GM21619 (cell line): ENCODE data around the gene LY86.
"Not testable (repeated sequence)": the region's sequence is repeated elsewhere in the genome, so short reads cannot be mapped to it uniquely, and the experiment has no call there.

Experiments
- ATAC-seq: cut with Tn5 transposase; IDR thresholded peaks from one replicate; pipeline ENCODE4 v1.9.1; 2021; ENCODE audit not compliant: unreplicated experiment

The LY86 gene

DNA sequence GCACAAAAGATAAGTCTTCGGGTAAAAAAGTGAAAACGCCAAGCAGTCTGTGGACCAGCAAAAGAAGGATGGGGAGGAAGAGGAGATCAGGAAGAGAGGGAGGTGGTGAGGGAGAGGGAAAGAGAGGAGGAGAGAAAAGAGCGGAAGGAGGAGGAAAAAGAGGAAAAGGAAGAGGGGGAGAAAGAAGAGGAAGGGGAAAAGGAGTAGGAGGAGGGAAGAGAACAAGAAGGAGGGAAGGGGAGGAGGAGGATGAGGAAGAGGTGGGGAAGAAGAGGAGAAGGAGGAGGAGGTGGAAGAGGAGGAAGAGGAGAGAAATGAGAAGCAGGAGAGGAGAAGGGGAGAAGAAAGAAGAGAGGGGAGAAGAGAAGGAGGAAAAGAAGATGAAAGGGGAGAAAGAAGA lies 6.5 kb downstream of the LY86 start:
- no peak for ATAC-seq

DNA sequence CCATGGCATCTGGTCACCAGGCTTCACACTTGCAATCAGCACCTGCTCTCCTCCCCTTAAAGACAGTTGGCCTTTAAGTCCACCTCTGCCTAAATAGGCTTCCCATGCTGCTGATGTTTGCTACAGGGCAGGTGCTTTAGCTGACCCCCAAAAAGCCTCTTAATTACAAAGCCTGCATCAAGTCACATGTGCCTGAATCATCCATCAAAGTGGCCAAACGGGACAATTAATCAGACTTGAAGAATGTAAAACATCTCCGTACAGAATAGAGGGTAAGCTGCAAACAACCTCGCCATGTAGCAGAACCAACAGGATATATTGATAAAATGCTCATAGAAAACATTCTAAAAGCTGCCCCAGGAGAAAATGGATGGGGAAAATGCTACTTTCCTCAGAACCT lies 7.4 kb downstream of the LY86 start:
- ATAC-seq = no peak

DNA sequence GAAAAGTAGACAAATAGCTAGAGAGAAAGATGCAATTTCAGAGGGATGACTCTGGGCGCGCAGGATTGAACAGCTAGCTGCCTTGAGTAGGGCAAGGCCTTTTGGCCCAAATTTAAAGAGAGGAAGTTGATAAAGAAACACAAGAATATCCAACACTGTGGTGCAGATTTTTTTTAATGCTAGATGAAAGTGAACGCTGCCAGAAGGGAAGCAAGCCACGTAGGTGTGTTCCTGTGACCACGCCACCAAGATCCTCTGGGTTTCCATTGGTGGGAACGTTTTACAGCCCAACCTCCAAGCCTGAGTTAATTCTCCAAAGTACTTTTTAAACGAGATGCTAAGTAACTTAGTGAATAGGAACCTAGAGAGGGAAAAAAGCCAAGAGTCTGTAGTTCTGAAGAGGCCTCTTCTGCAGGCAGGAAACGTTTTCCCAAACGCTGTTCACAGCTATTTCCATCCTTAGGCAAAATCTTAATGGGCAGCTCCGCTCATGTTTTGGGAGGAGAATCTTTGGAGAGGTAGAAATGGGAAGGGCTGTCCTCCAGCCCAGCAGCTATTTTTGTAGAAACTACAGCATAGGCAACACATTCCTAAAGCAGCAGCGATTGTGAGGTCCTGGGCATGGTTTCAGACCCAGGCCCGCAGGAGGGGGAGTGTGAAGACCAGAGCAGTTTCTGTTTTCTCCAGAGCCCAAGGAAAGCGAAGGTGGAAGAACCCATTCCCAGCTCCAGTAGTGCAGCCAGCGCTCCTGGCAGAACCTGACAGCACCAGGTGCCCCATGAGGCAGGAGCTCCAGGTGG lies 8.2 kb downstream of the LY86 start:
- no peak for ATAC-seq

DNA sequence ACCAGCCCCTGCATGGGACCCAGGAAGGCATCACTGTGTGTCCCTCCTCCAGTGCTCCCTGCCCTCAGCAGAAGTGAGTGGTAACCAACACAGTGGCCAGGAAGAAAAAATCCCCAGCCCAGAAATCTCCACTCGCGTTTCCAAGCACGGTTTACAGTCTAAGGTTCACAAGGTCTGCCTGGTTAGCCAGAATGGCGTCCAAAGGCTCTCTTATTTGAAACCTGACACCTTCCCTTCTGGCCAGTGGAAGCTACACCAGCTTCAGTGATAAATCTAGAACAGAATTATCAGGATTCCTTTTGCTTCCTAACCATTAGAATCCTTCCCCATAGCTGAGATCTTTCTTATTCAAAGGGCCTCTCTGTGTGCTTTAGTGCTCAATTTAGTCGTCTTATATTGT lies 9.2 kb downstream of the LY86 start:
- no peak for ATAC-seq

DNA sequence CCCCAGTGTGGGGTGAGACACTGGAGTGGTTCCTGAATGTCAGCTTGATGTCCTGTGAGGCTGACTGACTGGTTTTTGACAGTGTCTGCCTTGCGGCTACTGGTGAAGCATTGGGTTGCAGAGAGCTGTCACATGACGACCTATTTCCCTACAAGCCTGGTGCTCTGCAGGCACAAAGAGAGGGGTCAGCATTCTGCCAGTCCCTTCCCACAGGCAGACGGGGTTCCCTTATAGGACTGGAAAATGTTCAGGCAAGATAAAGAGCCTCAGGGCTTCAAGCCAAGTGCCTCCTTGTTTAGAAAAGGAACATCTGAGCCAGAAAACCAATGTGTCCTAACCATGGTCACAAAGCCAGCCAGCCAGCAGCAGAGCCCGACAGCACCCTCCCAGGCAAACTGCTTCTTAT lies 11.0 kb downstream of the LY86 start:
- no peak for ATAC-seq

DNA sequence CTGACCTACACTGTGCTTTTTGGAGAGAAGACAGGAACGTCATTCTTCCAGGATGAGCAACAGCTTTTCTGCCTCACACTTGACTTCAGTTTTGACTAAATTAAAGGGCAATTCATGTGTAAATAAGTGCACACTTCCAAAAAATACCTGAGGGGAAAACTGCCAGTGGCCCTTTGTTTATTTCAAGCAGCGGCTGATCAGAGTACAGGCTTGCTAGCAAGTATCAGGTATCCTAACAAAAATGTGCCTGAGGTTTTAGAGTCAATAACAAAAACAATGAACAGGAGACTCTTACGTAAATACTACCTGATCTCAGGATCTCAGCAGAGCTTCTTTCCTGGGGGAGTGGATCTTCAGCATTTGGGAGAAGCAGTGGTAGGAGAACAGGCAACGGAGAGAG lies 12.4 kb downstream of the LY86 start:
- no peak for ATAC-seq

DNA sequence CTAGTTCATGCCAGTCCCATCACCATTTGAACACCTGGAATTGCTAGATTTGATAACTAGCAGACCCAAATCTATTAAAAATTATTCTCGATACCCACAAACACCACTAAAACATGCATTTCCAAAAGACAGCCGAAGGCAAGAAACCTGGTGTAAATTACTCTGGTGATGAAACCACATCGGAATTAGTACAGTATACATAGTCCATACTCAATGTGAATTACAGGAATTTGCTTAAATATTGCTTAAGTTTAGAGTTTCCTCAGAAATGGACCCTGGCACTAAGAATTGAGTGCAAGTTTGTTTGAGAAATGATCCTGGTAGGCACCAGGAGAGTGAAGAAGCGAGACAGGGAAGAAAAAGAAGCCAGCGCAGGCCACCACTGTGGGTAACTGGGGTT lies 13.7 kb downstream of the LY86 start:
- no peak for ATAC-seq

DNA sequence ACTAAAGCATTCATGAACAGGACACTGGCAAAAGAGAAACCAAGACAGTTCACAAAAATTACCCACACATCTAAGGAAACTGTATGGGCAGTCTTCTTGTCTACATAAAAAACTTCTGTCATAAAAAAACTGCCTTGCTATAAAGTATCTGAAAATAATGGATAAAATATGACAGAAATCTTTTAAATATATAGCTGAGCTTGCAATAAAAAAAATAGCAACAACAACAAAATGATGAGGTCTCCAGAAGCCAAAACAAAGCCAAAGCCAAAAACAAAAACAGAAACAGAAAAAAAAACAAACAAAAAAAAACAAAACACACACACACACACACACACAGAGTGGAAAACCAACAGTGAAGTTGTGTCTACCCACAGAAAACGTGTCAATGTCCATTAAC lies 14.8 kb downstream of the LY86 start:
- ATAC-seq = no peak

DNA sequence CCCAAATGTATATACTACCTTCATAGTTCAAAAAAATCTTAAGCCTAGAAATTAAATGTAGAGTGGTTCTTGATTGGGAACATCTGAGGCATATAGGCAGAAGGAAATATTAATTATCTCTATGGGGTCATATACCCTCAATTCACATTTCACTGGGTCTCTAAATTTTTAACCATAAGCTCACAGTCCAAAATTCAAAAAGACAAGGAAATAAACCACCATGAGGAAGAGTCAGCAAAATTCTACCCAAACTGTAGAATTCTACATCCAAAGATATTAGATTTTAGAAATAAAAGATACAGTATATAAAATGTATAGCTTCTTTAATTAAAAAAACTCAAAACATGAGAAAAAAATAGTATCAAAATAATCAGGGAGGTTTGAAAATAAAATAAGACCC lies 15.5 kb downstream of the LY86 start:
- no peak for ATAC-seq

DNA sequence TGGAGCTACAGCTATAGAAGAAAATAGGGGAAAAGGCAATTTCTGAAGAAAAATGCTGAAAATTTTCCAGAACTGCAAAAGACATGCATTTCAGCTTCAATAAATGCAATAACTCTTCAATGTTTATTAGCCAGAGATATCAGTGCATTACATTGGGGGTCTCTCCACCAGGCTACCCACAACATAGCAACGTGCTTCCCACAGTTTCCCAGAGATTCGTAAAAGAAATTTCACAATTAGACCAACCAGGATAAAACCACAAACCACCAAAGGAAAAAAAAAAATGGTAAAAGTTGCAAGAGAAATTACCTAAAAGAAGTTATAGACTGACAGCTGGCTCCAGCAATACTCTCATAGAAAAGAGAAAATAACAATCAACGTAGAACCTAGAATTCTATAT lies 16.0 kb downstream of the LY86 start:
- no peak for ATAC-seq

DNA sequence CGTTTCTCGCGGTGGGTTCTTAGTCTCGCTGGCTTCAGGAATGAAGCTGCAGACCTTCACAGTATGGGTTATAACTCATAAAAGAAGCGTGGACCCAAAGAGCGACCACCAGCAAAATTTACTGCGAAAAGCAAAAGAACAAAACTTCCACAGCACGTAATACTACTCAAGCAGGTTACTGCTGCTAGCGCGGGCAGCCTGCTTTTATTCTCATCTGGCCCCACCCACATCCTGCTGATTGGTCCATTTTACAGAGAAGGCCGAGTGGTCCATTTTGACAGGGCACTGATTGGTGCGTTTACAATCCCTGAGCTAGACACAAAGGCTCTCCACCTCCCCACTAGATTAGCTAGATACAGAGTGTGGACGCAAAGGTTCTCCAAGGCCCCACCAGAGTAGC lies 17.4 kb downstream of the LY86 start:
- no peak for ATAC-seq

DNA sequence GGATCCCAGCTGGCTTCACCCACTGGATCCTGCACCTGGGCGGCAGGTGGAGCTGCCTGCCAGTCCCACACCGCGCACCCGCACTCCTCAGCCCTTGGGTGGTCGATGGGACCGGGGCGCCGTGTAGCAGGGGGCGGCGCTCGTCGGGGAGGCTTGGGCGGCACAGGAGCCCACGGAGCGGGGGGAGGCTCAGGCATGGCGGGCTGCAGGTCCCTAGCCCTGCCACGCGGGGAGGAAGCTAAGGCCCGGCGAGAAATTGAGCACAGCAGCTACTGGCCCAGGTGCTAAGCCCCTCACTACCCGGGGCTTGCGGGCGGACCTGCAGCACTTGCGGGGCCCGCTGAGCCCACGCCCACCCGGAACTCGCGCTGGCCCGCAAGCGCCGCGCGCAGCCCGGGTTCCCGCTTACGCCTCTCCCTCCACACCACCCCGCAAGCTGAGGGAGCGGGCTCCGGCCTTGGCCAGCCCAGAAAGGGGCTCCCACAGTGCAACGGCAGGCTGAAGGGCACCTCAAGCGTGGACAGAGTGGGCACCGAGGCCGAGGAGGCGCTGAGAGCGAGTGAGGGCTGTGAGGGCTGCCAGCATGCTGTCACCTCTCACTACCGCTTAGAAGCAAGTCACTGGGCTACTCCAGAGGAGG lies 18.0 kb downstream of the LY86 start:
- not testable (repeated sequence) for ATAC-seq

DNA sequence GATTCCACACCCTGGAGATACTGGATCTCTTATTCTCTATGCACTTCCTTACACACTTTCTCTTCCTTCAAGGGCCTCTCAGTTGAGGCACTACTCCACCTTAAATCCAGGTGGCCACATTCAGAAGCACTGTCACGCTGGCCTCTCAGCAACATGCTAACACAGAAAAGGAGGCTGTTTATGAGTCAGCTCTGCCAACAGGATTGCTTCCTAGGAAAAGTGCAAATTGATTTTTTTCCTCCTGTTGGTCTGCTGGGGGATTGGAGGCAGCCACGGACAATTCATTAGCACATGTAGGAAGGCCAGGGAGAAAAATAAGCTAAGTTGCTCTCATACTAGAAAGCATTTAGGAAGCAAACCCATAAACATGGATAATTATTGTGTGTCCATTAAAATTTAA lies 20.9 kb downstream of the LY86 start:
- ATAC-seq = no peak

DNA sequence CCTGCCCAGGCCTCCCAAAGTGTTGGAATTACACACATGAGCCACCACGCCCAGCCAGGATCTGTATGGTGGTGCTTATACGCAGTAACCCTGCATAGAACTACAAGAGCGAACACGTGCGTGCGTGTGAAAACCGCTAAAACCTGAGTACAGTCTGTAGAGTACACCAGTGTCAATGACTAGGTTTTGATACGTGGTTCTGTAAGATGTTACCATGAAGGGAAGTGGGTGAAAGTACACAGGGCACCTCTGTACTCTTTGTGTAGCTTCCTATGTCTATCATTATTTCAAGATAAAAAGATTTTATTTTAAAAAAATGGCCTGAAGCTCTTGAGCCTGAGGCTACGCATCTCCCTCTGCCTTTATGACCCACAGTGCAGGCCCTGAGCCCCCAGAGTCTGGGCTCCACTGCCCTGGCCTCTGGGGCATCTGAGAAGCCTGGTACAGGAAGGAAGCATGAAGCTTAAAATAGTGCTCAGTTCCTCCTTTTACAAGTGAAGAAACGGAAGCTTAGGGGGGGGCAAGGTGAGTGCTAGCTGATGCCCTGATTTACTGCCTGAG lies 21.6 kb downstream of the LY86 start:
- peak; percentile 95 for ATAC-seq

DNA sequence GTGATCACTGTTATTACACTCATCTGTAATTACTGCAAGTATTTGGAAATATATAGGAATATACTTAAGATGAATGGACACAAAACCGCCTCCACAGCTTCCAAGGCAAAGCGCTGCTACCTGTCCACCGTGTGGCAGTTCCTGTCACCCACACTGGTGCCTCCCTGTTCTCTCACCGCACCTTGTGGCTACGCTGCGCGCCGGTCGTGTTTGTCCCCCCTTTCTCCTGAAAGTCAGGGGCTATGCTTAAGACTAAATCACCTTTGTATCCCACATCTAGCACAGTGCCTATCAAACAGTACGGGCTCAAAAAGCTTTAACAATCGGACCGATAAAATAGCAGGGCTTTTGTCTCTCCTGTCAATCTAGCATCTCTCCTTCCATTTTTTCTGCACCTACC lies 23.0 kb downstream of the LY86 start:
- ATAC-seq = no peak

DNA sequence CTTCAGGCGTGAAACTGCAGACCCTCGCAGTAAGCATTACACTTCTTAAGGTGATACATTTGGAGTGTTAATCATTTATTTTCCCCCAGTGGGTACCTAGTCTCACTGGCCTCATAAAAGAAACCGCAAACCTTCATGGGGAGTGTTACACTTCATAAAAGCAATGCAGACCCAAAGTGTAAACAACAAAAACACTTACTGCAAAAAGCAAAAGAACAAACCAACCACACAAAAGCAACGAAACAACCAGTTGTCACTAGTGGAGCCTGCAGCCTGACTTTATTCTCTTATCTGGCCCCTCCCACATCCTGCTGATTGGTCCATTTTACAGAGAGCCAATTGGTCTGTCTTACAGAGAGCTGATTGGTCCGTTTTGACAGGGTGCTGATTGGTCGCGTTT lies 23.8 kb downstream of the LY86 start:
- ATAC-seq = no peak

DNA sequence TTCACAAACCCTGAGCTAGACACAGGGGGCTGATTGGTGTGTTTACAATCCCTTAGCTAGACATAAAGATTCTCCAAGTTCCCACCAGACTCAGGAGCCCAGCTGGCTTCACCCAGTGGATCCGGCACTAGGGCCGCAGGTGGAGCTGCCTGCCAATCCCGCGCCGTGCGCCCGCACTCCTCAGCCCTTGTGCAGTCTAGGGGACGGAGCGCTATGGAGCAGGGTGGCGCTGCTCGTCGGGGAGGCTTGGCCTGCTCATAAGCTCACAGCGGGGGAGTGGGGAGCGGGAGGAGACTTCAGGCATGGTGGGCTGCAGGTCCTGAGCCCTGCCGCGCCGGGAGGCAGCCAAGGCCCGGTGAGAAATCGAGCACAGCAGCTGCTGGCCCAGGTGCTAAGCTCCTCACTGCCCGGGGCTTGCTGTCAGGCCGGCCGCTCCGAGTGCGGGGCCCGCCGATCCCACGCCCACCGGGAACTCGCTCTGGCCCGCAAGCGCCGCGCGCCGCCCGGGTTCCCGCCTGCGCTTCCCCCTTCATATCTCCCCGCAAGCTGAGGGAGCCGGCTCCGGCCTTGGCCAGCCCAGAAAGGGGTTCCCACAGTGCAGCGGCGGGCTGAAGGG lies 24.7 kb downstream of the LY86 start:
- ATAC-seq = not testable (repeated sequence)

DNA sequence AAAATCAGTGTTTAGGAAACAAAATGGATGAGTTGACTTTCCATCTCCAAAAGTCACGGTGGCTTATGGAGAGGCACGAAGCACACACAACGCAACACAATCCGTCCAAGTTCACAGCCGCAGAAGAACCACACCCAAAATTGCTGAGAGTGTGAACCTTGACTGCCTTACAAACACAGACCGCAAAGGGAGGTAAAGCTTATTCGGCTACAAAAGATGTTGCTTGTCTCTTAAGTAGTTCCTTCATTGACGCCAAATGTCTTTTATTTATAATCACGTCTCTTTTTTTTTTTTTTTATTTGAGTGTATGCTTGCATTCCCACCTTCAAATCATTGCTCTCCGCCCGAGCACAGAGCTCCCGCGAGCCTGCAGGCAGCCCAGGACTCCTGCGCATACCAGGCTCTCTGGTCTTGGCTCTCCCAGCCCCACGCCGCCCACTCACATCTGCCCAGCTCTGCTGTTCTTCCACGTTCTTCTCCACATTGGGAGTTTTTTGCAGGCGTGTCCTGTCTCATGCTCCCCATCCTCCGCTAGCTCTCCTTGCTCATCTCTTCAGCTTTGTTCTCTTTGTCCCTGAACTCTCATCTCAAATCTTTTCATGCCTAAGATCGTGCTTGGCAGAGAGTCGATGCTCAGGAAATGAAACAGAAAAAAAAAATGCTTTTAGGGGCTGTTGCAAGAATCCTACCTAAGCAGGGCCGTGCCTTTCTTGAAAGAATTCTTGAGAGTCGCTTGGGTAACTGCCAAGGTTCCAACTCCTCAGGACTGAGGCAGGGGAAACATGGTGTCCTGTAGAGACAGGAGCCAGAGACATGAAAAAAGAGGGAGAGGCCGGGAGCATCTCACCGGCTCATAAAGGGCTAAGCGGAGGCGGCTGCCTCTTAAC lies 25.8 kb downstream of the LY86 start:
- ATAC-seq = no peak

DNA sequence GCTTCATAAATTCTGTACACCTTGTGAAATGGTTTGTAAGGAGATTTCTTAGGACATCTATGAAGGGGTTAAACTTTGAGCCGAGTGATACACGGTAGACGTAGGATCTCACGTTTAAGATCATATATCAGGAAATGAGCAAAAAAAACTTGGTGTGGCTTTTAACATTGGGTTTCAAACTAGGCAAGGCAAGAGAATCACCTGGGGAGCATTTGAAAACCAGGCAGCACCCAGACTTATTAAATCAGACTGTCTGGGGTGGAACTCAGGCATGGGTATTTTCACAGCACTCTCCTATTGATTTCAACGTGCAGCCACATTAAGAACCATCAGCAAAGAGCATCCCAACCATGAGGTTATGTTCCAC lies 26.4 kb downstream of the LY86 start:
- ATAC-seq = no peak

DNA sequence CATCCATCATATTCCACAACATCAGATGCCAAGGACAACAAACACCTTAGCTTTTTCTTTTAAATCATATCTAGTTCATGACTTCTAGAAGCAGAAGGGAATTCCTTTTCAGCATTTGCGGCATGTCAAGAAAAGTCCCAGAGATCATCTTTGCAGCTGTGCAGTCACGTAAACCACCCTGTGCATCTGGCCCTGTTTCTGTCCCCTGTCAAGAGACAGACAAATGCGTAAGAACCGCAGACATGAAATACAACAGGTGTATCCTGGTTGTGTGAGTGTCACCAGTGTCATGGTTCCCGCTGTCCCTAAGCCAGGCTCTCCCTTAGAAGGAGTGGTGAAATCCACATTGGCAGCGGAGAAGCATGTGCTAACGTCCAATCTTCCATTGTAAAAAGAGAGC lies 28.1 kb downstream of the LY86 start:
- no peak for ATAC-seq
